HFF-Myc (cell line): ENCODE results near the gene GSN.

ENCODE experiments used
- DNase-seq: peaks from one replicate; pipeline ENCODE4 v3.0.0-alpha.2; 2011; ENCODE audit warnings: low read depth; ENCODE audit errors: extremely low read depth
- H3K4me3 ChIP-seq: replicated peaks from 2 replicates; pipeline ENCODE4 v1.5.1; 2011; ENCODE audit warnings: low read depth, mild to moderate bottlenecking, control low read depth, low read length
- CTCF ChIP-seq: IDR thresholded peaks from 2 replicates; pipeline ENCODE4 v1.5.1; 2012; ENCODE audit warnings: mild to moderate bottlenecking, low read depth, low read length, control low read depth; ENCODE audit errors: missing control alignments

Gene GSN

GRCh38 chr9:121310571-121310970 is 42.6 kb downstream of the GSN start:
- H3K4me3 ChIP-seq, result no peak overlapping the region
- no peak for DNase-seq
- no peak for TF ChIP-seq CTCF

GRCh38 chr9:121312169-121312568 is 44.2 kb downstream of the GSN start:
- no peak for TF ChIP-seq CTCF
- DNase-seq, result no peak
- no peak overlapping the region for H3K4me3 ChIP-seq

GRCh38 chr9:121313458-121314152 is 45.6 kb downstream of the GSN start:
- DNase-seq, result no peak
- no peak overlapping the region for H3K4me3 ChIP-seq
- no peak for TF ChIP-seq CTCF

GRCh38 chr9:121316378-121316777 is 48.4 kb downstream of the GSN start:
- DNase-seq, result no peak

GRCh38 chr9:121316852-121317373 is 49.0 kb downstream of the GSN start:
- no peak for DNase-seq
- H3K4me3 ChIP-seq, result no peak overlapping the region
- no peak for TF ChIP-seq CTCF

More at GRCh38 chr9:121316378-121316777, 48.4 kb downstream of the GSN start:
- no peak overlapping the region for H3K4me3 ChIP-seq
- no peak for TF ChIP-seq CTCF

GRCh38 chr9:121317737-121318630 is 50.0 kb downstream of the GSN start:
- H3K4me3 ChIP-seq, result no peak overlapping the region
- no peak for TF ChIP-seq CTCF
- DNase-seq, result no peak
